ENCODE data around the gene CSTF3.

CSTF3 gene

GRCh38 chr11:33089776-33090175 is 71.5 kb downstream of the CSTF3 start:
- H3K4me3 ChIP-seq (replicated peaks in 1 of 2; ENCODE audit: low read depth in 2 of 2, low read length in 2 of 2): no peak overlapping the region
- DNase-seq (ENCODE audit: low read depth in 2 of 2): peak in 1 of 2 donors; percentile 29
- peak; percentile 18 for TF ChIP-seq CTCF (IDR thresholded peaks at IDR 0.05; ENCODE audit: low read depth, low read length)

GRCh38 chr11:33086017-33086416 is 75.3 kb downstream of the CSTF3 start:
- no peak for DNase-seq (ENCODE audit: low read depth in 2 of 2)
- no peak overlapping the region for H3K4me3 ChIP-seq (replicated peaks in 1 of 2; ENCODE audit: low read depth in 2 of 2, low read length in 2 of 2)
- no peak for TF ChIP-seq CTCF (IDR thresholded peaks at IDR 0.05; ENCODE audit: low read depth, low read length)

DNA sequence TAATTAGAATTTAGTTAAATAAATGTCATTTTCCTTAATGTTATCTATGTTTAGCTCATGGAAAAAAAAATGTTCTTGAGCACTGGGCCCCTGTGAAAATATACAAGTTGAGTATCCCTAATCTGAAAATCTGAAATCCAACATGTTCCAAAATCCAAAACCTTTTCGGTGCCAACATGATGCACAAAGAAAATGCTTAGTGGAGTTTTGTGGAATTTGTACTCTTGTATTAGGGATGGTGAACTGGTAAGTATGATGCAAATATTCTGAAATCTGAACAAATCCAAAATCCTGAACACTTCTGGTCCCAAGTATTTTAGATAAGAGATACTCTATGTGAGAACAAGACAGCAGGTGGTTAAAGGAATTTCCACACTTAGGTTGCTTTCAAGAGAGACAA is 77.4 kb downstream of the CSTF3 start:
- TF ChIP-seq CTCF (IDR thresholded peaks at IDR 0.05; ENCODE audit: low read depth, low read length): no peak
- no peak for DNase-seq (ENCODE audit: low read depth in 2 of 2)
- no peak overlapping the region for H3K4me3 ChIP-seq (replicated peaks in 1 of 2; ENCODE audit: low read depth in 2 of 2, low read length in 2 of 2)

- no peak overlapping the region for H3K4me3 ChIP-seq (replicated peaks in 1 of 2; ENCODE audit: low read depth in 2 of 2, low read length in 2 of 2)
- no peak for DNase-seq (ENCODE audit: low read depth in 2 of 2)
- TF ChIP-seq CTCF (IDR thresholded peaks at IDR 0.05; ENCODE audit: low read depth, low read length): no peak
Measured at GRCh38 chr11:33072465-33072864, 88.8 kb downstream of the CSTF3 start.

DNA sequence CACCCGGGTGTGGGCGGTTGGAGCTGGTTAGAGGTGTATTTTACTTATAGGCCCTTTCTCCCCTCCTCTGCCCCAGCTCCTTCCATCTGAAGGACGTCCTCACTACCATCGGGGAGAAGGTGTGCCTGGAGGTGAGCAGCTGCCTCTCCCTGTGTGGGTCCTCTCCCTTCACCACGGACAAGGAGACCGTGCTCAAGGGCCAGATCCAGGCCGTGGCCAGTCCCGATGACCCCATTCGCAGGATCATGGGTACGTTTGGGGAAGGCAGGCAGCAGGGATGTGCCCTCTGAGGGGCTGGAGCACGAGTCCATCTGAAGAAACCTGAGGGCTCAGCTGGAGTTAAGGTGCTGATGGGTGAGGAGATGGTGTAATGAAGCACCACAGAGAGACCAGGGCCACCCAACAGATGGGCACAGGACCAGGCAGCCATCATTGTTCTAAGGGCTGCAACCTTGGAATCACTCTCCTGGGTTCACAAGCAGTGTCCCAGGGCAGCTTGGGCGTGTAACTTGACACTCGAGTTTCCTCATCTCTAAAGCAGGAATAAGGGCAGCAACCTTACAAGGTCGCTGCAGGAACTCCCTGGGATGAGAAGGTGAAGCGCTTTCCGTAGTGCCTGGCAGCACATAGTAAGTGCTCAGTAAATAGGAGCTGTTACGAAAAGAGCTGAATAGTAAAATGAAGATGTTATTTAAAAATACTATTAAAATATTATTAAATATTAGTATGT is 92.5 kb downstream of the CSTF3 start:
- DNase-seq (ENCODE audit: low read depth in 2 of 2): no peak
- no peak overlapping the region for H3K4me3 ChIP-seq (replicated peaks in 1 of 2; ENCODE audit: low read depth in 2 of 2, low read length in 2 of 2)
- no peak for TF ChIP-seq CTCF (IDR thresholded peaks at IDR 0.05; ENCODE audit: low read depth, low read length)

DNA sequence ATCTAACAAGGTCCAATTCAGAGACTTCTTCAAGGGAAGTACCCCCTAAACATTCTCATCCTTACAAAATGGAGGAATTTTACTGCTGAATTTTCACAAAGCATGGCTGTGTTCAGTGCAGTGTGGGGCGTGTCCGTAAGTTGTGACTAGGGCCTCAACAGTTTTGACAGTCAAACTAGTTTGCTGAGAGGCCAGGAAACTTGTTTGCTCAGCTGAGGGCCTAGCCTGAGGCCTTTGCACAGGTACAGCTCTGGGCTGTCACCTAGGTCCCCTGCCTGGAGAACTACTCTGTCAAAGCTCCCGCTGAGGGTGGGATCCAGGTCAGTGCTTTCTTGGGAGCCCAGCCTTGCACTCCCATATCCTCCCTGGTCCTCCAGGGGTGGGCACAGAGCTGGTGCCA is 94.0 kb downstream of the CSTF3 start:
- DNase-seq (ENCODE audit: low read depth in 2 of 2): no peak
- TF ChIP-seq CTCF (IDR thresholded peaks at IDR 0.05; ENCODE audit: low read depth, low read length): no peak
- no peak overlapping the region for H3K4me3 ChIP-seq (replicated peaks in 1 of 2; ENCODE audit: low read depth in 2 of 2, low read length in 2 of 2)
